ENCODE results near the gene TRIM5.

DNA sequence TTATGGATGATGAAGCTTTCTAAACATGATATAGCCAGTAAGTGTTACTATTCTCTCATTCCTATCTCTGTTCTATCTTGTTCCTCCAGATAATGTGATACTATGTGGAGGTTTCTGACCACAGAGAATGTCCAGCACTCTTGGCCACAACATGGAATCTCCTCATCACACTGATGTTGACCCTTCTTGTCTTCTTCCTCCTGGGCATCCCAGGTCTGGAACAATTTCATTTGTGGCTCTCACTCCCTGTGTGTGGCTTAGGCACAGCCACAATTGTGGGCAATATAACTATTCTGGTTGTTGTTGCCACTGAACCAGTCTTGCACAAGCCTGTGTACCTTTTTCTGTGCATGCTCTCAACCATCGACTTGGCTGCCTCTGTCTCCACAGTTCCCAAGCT, 41.5 kb upstream of the TRIM5 start:
- TF ChIP-seq, protein P1, sequence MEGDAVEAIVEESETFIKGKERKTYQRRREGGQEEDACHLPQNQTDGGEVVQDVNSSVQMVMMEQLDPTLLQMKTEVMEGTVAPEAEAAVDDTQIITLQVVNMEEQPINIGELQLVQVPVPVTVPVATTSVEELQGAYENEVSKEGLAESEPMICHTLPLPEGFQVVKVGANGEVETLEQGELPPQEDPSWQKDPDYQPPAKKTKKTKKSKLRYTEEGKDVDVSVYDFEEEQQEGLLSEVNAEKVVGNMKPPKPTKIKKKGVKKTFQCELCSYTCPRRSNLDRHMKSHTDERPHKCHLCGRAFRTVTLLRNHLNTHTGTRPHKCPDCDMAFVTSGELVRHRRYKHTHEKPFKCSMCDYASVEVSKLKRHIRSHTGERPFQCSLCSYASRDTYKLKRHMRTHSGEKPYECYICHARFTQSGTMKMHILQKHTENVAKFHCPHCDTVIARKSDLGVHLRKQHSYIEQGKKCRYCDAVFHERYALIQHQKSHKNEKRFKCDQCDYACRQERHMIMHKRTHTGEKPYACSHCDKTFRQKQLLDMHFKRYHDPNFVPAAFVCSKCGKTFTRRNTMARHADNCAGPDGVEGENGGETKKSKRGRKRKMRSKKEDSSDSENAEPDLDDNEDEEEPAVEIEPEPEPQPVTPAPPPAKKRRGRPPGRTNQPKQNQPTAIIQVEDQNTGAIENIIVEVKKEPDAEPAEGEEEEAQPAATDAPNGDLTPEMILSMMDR (IDR thresholded peaks at IDR 0.05; ENCODE audit: poor library complexity) = no peak
- TF ChIP-seq EZH2phosphoT487 (IDR thresholded peaks at IDR 0.05; ENCODE audit: low read depth, severe bottlenecking, unreplicated experiment) (no peak), EZH2 (IDR thresholded peaks at IDR 0.05; ENCODE audit: borderline replicate concordance) (no peak)
